Hepatocyte (in vitro differentiated cells): ENCODE measurements around the gene UPK3B.
"Not testable (repeated sequence)": the region's sequence is repeated elsewhere in the genome, so short reads cannot be mapped to it uniquely, and the experiment has no call there.

Experiments used
- EZH2phosphoT487 ChIP-seq: fragments of 200-600 bp; sonication (generic); IDR thresholded peaks from one replicate; pipeline ENCODE4 v1.6.1; 2018; ENCODE audit warnings: antibody characterized with exemption, mild to moderate bottlenecking, low read depth, moderate library complexity; ENCODE audit not compliant: unreplicated experiment, severe bottlenecking
- TF ChIP-seq, protein P1 (sequence below): fragments of 200-600 bp; sonication (generic); IDR thresholded peaks from 2 replicates; pipeline ENCODE4 v1.5.1; 2016; ENCODE audit warnings: antibody characterized with exemption, mild to moderate bottlenecking; ENCODE audit not compliant: poor library complexity

DNA sequence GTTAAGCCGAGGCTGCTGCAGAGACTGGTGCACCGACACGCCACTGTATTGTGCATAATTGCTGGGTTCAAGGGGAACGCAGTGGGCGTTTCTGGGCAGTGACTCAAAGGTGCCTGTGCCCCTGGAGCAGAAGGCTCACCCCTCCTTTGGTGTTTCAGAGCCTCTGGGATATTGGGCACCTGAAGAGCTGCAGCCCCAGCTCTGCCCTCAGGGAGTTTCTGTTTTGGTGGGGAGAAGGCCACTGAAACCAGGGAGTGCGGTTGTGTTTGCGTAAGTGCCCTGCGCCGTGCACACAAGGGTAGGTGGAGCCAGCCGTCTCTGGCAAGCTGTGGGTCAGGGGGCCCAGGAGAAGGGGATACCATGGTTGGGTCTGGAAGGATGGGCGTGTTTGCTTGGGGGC lies 34.1 kb upstream of the UPK3B start:
- TF ChIP-seq, protein P1, sequence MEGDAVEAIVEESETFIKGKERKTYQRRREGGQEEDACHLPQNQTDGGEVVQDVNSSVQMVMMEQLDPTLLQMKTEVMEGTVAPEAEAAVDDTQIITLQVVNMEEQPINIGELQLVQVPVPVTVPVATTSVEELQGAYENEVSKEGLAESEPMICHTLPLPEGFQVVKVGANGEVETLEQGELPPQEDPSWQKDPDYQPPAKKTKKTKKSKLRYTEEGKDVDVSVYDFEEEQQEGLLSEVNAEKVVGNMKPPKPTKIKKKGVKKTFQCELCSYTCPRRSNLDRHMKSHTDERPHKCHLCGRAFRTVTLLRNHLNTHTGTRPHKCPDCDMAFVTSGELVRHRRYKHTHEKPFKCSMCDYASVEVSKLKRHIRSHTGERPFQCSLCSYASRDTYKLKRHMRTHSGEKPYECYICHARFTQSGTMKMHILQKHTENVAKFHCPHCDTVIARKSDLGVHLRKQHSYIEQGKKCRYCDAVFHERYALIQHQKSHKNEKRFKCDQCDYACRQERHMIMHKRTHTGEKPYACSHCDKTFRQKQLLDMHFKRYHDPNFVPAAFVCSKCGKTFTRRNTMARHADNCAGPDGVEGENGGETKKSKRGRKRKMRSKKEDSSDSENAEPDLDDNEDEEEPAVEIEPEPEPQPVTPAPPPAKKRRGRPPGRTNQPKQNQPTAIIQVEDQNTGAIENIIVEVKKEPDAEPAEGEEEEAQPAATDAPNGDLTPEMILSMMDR: not testable (repeated sequence)
- not testable (repeated sequence) for TF ChIP-seq EZH2phosphoT487
